Measurements from ENCODE around the gene VPS39. TPM values are rescaled to one million over a fixed set of nuclear protein-coding genes. Genes with fewer than 3 reads are reported as not detected.
A peak's percentile ranks its signal among the peaks of the same experiment; 100 is the strongest.

VPS39 gene
- total RNA-seq, 1 donor from 2014 or later, result 88.9 TPM

DNA sequence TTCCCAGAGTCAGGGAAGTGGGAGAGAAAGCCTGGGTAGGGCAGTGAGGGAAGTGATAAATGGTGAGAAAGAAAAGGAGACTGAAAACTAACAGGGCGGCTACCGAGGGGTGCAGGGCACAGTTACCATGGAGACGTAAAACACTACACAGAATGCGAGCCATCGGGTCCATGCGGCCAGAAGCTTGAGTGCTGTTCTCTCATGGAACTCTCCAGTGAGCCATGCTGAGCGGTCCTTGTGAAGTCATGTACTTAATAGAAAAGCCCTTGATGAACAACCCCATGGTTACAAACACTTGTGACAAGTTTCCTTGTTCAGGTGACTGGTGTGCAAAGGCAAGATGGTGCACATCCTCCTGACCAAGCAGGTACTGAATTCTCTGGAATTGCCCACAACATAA lies 48.0 kb downstream of the VPS39 start:
- TF ChIP-seq, protein P1, sequence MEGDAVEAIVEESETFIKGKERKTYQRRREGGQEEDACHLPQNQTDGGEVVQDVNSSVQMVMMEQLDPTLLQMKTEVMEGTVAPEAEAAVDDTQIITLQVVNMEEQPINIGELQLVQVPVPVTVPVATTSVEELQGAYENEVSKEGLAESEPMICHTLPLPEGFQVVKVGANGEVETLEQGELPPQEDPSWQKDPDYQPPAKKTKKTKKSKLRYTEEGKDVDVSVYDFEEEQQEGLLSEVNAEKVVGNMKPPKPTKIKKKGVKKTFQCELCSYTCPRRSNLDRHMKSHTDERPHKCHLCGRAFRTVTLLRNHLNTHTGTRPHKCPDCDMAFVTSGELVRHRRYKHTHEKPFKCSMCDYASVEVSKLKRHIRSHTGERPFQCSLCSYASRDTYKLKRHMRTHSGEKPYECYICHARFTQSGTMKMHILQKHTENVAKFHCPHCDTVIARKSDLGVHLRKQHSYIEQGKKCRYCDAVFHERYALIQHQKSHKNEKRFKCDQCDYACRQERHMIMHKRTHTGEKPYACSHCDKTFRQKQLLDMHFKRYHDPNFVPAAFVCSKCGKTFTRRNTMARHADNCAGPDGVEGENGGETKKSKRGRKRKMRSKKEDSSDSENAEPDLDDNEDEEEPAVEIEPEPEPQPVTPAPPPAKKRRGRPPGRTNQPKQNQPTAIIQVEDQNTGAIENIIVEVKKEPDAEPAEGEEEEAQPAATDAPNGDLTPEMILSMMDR (IDR thresholded peaks at IDR 0.05; ENCODE audit: unreplicated experiment), result no peak
- H3K4me3 Mint-ChIP-seq (ENCODE audit: low read depth), result no peak overlapping the region
- peaks cover under 1% of the 10 kb centered on the region for H3K27me3 Mint-ChIP-seq
- peaks cover 15% of the 10 kb centered on the region for H3K36me3 Mint-ChIP-seq (ENCODE audit: insufficient read depth)
- no peak for DNase-seq (ENCODE audit: low spot score, unreplicated experiment)
- H3K4me1 Mint-ChIP-seq (ENCODE audit: low read depth), result peaks cover 10% of the 10 kb centered on the region
- no peaks in the 10 kb centered on the region for H3K9me3 Mint-ChIP-seq (ENCODE audit: low read depth)
- no peak overlapping the region for H3K27ac Mint-ChIP-seq

DNA sequence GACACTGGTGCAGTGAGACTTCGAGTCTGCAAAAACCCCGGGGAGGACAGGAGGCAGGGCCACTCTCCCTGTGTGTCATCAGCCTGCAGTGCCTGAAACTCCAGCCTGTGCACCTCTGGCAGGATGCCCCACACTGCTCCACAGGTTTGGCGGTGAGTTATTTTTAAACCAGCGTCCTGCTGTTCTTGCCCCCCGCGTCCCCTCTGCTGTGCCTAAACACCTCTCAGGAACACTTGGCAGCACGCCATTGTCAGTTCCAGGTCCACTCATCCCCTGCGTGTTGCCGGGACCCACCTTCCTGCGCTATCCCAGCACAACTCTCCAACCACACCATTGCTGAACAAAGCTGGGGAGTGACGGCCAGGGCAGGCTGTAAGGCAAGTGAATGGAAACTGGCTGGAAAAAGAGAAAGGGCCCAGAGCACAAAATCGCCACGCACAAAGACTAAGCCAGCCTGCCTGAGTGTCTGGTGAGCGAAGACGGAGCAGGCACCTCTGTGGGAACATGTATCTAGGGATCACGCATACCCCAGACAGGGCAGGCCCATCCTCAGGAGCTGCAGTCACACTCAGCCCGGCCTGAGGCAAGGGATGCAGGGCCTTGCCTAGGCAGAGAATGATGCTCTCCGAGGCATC lies 48.6 kb downstream of the VPS39 start:
- Mint-ChIP-seq H3K9me3 (ENCODE audit: low read depth) (no peaks in the 10 kb centered on the region), H3K27me3 (peaks cover 4% of the 10 kb centered on the region), H3K4me1 (ENCODE audit: low read depth) (peaks cover 10% of the 10 kb centered on the region), H3K36me3 (ENCODE audit: insufficient read depth) (peaks cover 12% of the 10 kb centered on the region), H3K4me3 (ENCODE audit: low read depth) (no peak overlapping the region), H3K27ac (no peak overlapping the region)
- DNase-seq (ENCODE audit: low spot score, unreplicated experiment), result no peak
- TF ChIP-seq, protein P1 (IDR thresholded peaks at IDR 0.05; ENCODE audit: unreplicated experiment), result no peak

DNA sequence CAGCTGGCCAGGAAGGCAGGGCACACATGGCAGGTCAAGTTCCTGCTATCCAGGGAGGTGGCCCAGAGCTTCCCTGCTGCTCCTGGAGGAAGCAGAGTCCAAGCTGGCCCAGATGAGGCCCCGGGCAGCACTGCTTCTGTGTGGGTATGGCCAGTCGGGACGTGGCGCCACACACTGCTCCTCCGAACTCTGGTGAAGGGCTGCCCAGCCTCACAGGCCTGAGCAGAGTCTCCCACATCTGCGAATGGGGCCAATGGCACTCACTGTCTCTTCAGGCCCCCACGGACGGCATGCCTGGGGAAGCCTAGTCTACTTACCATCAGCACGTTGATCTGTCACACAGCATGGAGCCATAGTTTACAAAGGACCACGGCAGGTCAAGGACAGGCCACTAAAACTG lies 49.2 kb downstream of the VPS39 start:
- Mint-ChIP-seq H3K9me3 (ENCODE audit: low read depth) (no peaks in the 10 kb centered on the region), H3K4me1 (ENCODE audit: low read depth) (peaks cover 10% of the 10 kb centered on the region)

DNA sequence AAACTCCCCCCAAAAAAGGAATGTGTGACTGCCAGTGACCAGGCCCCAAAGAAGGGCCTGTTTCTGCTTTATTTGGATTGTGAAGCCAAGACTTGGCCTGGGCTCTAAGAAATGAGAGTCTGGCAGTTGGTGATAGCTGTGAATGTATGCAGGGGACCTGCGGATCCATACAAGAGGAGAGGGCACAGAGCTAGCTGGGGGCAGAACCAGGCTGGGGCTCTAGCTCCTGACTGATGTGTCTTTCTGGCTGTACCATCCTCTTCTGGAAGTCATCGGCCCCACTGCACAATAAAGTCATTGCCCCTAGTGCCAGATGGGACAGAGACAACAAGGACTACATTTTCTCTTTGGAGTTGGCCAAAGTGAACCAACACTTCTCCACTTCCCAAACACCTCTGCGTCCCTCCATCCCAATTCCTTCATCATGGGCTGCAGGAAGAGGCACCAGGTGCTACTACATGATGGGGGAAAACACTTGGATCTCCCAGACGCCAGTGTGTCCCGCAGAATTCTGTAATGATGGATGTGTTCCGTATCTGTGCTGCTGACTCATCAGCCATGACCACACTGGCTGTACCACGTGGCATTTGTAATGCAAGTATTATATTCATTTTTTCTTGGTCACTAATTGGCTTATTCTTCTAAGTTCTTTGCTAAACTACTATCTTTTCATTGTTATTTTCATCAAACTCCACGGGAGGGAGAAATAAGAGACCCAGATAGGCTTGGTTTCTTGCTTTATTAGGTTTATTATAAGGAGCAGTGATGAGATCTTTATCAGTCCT lies 49.9 kb downstream of the VPS39 start:
- H3K36me3 Mint-ChIP-seq (ENCODE audit: insufficient read depth), result peaks cover 8% of the 10 kb centered on the region
- H3K27ac Mint-ChIP-seq, result peak overlapping the region; percentile 76
- H3K4me1 Mint-ChIP-seq (ENCODE audit: low read depth), result peaks cover 10% of the 10 kb centered on the region
- DNase-seq (ENCODE audit: low spot score, unreplicated experiment), result no peak
- H3K4me3 Mint-ChIP-seq (ENCODE audit: low read depth), result no peak overlapping the region
- no peaks in the 10 kb centered on the region for H3K9me3 Mint-ChIP-seq (ENCODE audit: low read depth)
- peaks cover 4% of the 10 kb centered on the region for H3K27me3 Mint-ChIP-seq
- TF ChIP-seq, protein P1 (IDR thresholded peaks at IDR 0.05; ENCODE audit: unreplicated experiment), result no peak

More for the DNA sequence above, 49.2 kb downstream of the VPS39 start:
- Mint-ChIP-seq H3K27ac (no peak overlapping the region), H3K4me3 (ENCODE audit: low read depth) (no peak overlapping the region), H3K36me3 (ENCODE audit: insufficient read depth) (peaks cover 12% of the 10 kb centered on the region), H3K27me3 (peaks cover 4% of the 10 kb centered on the region)
- DNase-seq (ENCODE audit: low spot score, unreplicated experiment), result no peak
- TF ChIP-seq, protein P1 (IDR thresholded peaks at IDR 0.05; ENCODE audit: unreplicated experiment), result no peak

DNA sequence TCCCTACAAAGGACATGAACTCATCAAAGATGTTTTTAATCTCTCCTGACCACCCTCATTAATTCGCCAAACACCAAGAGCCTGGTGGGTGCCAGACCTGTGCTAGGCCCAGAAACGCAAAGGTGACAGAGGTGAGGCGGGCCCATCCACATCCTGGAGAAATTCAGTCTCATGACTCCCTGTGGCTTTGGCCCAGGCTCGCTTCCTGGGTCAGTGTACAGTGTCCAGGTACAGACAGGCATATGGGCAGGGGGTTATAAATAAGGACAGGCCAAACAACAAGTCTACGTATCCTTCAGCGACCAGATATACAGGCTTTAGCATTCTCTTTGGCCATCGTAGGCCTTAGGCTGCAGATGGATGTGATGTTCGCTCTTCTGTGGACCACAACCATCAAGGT lies 50.7 kb downstream of the VPS39 start:
- H3K4me3 Mint-ChIP-seq (ENCODE audit: low read depth), result no peak overlapping the region
- H3K36me3 Mint-ChIP-seq (ENCODE audit: insufficient read depth), result peaks cover 6% of the 10 kb centered on the region
- peaks cover 4% of the 10 kb centered on the region for H3K27me3 Mint-ChIP-seq
- H3K4me1 Mint-ChIP-seq (ENCODE audit: low read depth), result peaks cover 10% of the 10 kb centered on the region
- no peaks in the 10 kb centered on the region for H3K9me3 Mint-ChIP-seq (ENCODE audit: low read depth)
- TF ChIP-seq, protein P1 (IDR thresholded peaks at IDR 0.05; ENCODE audit: unreplicated experiment), result no peak
- no peak for DNase-seq (ENCODE audit: low spot score, unreplicated experiment)
- no peak overlapping the region for H3K27ac Mint-ChIP-seq

Measured in progenitor cell of endocrine pancreas (in vitro differentiated cells).